DMS153 (cell line): ENCODE data around the gene CAMK2D.
A peak's percentile ranks its signal among the peaks of the same experiment; 100 is the strongest.

Experiments
- DNase-seq: peaks from one replicate; lab custom pipeline; 2025; lab: John Stamatoyannopoulos, UW

Gene CAMK2D

GRCh38 chr4:113438596-113438995 lies 322.9 kb downstream of the CAMK2D start:
- no peak for DNase-seq

DNA sequence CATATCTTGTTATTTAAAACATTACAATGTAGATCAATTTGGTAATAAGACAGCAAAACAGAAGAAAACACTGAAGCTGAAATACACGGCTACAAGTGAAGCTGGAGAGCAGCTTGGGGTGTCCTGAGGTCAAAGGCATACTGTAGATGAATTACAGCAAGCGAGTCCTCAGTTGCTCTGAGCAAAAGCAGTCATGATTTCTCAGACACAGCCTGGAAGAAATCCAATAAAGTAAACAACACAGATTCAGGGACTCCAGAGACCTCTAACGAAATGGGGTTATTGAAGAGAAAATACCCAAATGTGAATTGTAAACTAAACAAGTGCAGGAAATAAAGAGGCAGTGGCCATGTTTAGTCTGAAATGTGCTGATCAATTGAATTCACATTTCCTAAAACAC lies 324.4 kb downstream of the CAMK2D start:
- no peak for DNase-seq

GRCh38 chr4:113436360-113436759 lies 325.2 kb downstream of the CAMK2D start:
- peak; percentile 48 for DNase-seq

GRCh38 chr4:113435893-113436292 lies 325.6 kb downstream of the CAMK2D start:
- peak; percentile 64 for DNase-seq

DNA sequence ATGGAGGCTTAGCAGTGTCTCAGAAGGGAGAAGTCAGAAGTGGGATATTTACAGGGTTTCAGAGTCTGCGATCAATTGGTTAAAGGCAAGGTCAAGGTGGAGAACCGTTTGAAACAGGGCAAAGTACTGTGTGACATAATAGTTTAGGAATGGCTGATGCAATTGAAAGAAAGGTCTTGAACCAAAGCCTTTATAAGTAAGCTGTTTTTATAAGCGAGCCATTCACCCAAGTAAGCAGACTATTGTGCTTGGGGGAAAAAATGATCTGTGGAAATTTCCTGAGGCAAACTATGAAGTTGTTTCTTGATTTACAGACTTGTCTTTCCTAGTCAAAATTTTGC lies 327.3 kb downstream of the CAMK2D start:
- no peak for DNase-seq

DNA sequence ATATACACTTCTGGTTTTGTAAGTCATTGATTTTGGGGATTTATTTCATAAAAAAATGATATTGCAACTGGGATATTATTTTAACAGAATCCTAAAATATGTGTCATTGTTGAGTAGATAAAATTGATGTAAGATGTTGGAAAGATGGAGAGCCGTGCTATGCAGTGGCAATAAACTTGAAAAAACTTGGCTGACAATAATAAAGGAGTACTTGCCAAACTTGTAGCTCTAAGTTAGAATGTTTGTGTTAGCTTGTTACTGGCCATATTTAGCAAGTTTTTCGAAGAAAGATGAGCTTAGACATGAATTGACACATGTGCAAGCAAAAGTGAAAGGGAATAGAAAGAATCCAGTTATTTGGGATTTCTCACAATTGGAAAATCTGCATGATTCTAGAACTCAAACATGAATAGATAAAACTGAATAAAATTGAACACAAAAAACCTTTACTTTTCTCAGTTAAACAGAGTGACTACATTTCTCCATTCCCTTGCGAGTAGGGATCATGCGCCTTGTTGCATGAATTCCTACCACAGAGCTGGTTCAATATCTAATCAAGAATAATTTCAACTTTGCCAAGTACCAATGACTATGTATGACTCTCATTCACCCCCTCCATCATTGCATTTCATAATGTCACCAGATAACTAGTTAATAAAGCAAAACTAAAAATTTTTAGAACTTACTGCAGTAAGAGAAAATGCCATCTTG lies 327.8 kb downstream of the CAMK2D start:
- no peak for DNase-seq

DNA sequence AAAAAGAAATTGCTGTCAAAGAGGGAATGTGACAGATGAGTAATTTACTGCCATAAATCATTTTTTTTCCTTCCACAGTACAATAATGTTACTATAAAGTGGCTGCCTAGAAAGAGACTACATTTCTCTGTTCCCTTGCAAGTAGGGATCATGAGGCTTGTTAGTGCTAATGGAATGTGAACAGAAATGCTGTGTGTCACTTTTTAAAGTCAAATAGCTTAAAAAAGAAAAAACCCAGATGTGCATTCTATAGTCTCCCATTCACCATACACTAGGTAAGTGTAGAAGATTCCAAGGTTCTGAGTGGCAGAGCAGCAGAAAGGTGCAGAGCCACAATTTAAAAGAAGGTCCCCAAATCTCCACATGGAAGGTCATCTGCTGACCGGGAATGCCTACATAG lies 328.4 kb downstream of the CAMK2D start:
- DNase-seq = no peak

GRCh38 chr4:113423631-113424030 lies 337.9 kb downstream of the CAMK2D start:
- no peak for DNase-seq

DNA sequence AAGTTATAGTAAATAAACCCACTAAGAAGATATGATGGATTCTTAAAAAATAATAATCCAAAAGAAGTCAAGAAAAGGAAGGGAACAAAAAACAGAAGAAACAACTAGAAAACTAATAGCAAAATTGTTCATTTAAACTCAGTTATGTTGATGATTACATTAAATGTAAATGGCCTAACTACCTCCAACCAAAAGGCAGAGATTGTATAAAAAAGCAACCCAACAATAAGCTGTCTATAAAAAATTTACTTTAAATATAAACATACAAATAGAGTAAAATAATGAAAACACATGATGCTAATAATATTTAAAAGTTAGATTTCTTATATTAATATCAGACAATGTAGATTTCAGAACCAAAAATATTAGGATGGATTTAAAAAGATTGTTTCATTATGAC lies 340.6 kb downstream of the CAMK2D start:
- DNase-seq = no peak

- DNase-seq = no peak
Observed at GRCh38 chr4:113419631-113420030, 341.9 kb downstream of the CAMK2D start.

DNA sequence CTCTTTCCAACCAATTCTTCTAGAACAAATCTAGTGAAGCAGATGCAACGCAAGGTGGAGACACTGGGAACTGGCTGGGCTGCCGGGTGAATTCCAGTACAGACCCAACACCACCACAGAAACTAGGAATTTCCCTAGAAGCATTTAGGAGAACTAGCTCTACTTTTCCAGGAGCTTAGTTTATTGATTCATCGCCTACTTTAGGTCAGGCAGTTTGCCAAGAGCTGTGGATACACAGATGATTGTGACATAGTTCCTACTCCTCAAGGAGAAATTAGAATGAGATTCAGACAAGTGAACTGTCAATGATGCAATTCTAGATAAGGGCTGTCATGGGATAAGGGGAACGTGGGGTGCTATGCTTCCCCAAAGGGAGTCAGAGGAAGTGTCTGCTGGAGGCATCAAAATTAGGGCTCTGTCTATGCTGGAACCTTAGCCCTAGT lies 350.0 kb downstream of the CAMK2D start:
- no peak for DNase-seq

DNA sequence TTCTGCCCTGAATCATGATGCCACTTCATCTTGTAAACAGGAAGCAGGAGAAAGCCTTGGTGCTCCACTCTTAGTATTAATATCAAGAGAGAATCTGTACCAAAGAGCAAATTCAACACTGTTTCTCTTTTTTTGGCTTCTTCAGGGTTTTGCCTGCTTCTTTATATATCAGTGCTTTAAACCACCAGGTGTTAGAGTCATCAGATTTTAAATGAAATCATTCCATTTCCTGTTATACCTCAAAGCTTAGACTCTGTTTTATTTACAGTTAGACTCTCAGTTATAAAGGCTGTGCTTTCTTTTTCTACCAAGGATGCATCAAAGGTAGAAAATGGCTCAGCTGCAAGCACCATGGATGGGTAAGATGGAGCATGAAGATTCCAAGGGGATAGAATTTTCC lies 350.9 kb downstream of the CAMK2D start:
- DNase-seq = no peak

GRCh38 chr4:113409181-113409580 lies 352.4 kb downstream of the CAMK2D start:
- no peak for DNase-seq

- peak; percentile 71 for DNase-seq
Observed at GRCh38 chr4:113407409-113407808, 354.1 kb downstream of the CAMK2D start.

DNA sequence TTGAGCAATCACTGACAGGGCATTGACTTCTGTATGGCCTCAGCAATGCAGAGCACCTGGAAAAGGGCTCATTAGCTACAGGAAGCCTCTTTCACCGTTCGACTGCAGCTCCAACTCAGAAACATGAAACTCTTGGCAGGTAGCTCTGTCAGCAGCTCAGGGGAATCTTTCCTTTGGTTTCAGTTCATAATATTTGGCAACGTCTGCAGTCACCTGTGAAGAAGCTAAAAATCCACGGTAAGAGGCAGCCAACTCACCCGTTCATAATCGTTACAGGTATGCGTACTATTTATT lies 354.9 kb downstream of the CAMK2D start:
- peak; percentile 83 for DNase-seq

DNA sequence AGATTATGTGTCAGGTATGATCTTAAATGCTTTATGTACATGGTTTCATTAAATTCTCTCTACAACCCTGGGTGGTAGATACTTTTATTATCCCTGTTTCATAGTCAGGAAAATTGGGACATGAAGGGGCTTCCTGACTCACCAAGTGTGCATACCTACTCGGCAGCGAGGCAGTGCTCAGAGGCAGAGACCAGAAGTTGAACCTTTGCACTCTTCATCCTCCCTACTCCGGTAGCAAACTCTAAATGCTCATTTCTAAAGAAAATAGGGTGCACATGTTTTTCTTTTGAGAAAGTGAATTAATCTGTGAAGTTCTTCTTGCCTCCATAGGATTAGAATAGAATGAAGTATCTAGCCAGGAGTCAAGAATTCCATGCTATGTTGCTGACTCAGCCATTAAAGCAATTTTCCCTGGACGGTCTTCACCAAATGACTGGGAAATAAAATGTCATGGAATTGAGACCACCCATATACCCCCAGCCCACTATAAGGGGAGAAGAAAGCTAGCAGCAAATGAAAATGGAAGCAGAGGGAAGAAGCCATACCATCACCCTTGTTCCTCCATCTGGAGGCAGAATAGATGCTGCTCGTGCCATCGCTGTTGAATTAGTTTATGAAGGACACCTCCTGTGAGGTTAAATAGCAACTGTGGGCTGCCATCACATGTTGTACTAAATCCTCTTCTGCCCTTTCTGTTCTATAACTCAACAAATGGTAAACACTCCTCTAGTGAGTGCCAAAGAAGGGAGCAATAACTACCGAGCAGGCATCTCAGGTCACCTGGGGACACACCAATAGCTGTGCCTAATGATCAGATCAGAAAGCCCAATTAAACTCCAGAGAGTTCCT lies 355.4 kb downstream of the CAMK2D start:
- no peak for DNase-seq

DNA sequence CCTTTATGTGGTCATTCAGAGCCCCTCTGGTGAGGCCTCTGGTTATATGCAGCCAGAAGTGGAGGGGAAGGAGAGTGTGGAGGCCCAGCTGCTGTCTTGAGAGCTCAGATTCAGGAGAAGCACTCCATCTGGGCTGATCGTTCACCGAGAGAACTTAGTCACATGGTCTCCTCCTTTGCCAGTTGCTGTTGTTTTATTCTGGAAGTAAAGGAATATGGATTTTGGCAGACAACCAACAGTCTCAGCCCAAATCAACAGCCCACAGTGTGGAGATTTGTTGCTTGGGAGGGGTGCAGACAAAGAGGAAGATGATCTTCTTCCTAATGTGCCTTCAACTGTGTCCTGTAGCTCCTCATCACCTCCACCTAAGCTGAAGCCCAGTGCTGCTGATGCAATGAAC lies 356.7 kb downstream of the CAMK2D start:
- DNase-seq = no peak

DNA sequence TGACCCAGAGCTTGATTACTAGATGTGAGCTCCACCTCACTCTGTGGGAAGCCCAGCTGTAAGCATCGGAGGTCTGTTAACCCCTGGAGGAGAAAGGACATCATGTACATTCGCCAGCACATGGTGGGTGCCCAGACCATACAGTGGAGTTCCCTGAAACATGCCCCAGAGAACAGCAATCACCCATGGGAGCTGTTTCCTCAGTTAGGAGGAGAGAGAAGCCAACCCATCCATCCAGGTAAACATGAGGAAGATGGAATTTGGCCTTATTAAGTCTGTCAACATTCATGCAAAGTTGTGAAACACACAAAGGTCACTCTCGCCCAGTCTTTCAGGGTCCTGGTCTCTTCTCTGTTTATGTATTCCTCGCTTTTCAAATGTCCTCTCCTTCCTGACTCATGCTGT lies 357.4 kb downstream of the CAMK2D start:
- no peak for DNase-seq
